Measurements from ENCODE around the gene METTL4.

Gene METTL4

DNA sequence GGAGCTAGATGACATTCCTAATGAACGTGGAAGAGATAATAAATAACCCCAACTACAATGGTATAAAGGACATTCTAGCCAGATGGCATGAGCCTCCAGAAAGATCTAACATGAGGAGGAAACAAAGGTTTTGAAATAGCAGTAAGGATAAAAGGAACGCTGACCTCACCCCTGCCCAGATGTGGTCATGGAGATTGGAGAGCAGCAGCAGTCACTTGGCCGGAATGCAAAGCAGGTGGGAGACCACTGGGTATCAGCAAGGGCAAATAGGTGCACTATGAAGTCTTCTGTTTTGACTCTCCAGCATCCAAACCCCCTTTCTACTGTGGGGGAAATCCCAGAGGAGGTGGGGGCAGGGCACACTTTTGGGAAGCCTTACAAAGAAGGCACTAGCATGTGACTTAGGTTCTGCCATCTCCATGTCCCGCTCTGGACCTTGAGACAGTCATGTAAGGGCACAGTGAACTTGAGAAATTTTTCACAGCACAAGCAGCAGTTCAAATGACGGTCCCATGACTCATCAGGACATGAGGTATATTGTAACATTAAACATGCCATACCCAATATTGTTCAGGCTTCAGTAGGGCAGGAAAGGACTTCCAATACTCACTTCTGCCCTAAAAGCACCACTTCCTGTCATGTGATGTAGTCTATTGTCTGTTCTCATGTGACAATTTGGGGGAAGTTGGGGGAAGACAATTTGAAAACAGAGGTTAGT is 55.2 kb downstream of the METTL4 start:
- DNase-seq, result no peak

DNA sequence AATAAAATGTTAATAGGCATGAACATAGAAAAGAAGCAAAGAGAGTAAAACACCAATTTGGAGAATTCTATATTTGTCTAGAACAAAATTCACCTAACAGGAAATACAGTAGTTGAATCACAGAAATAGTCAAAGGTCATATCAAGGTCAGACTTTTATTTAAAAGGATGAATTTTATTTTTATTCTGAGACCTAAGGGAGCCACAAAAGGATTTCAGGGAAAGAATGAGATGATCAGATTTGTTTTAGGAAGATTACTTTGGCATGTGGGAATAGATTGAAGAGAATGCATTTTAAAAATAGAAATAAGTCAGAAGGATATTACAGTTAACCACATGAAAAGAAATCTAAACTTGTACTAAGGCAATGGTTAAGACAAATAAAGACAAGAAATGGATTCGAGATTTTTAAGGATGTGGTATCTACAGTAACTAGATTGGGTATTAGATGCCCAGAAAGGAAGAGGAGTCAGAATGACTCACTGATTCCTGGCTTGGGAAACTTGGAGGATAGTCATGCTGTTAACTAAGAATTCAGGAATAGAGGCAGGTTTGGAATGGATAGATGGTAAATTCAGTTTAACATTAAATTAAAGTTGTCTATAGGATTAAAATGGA is 56.0 kb downstream of the METTL4 start:
- DNase-seq, result no peak

DNA sequence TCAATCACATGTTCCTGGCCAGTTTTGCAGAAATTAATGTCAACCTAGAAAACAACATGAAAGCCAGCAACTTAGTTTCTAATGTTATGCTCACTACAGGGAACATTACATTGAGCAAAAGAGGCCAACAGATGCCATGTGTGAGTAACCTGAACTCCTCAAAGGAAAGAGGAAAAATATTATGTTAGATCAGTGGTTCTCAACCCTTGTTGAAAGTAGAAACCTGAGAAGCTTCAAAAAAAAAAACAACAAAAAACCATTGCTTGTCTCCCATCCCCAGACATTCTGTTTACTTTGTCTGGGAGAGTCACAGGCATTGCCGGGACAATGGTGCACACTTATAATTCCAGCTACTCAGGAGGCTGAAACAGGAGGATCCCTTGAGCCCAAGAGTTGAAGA is 57.7 kb downstream of the METTL4 start:
- DNase-seq, result no peak

DNA sequence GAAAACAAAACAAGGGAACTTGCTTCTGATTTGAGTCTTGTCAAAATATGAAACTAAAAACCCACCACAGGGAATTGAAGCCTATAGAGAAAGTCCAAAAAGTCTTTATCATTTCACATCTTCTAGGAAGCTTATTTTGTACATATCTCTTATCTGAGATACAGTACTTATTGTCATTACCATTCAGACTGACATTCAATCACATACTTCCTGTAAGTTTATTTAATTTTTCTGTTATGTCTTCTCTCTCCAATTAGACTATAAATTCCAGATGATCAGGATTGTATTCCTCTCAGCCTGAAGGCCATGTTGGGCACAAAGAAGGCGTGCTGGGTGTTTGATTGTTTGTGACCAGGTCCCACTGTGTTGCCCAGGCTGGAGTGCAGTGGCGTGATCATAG is 59.2 kb downstream of the METTL4 start:
- no peak for DNase-seq

DNA sequence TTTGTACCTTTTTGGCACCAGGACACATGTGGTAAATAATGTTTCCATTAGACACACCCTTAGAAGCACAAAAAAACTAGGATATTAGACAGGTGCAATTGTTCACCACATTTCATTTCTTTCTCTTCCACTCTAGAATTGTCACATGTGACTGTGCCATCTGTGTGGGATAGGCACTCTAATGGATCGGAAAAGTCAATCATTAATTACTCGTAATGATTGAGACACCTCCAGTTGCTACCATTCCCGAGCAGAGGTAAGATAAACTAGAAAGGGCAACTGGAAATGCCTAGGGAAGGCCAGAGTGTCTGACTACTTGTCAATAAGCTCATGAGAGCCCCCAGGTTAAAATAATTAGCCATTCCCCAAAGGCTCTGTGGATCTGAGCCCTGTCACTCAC is 59.9 kb downstream of the METTL4 start:
- DNase-seq, result no peak

- no peak for DNase-seq
Measured at GRCh38 chr18:2510416-2510815, 60.9 kb downstream of the METTL4 start.

- DNase-seq, result no peak
Measured at GRCh38 chr18:2508678-2509077, 62.6 kb downstream of the METTL4 start.

DNA sequence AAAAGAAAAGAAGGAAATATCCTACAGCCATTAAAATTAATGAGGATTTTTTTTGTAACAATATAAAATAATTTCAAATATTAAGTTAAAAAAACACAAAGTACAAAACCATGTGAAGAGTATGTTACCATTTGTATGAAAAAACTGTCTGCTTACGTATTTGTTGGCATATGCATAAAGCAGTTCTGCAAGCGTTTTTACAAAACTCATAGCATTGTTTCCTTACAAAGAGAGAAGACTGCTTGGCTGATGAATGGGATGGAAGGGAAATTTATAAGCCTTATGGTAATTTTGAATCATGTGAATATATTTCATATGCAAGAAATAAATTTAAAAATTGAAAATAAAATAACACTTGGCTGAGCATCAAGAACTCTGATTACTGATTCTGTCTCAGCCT is 63.1 kb downstream of the METTL4 start:
- no peak for DNase-seq

DNA sequence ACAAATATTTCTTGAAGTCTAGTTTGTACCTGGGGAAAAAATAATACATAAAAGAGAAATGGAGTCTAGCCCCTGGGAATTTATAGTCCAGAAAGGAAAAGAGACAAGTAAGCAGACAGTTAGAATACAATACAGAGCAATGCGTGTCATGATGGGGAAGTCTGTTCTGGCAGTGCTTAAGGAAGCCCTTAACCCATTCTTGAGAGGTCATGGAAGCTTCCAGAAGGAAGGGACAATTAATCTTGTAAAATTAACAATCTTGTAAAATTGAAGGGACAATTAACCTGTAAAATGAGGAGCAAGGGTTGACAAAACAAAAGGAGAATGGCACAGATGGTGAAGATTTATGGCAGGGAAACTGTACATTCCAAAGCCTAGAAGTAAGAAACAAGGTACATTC is 66.7 kb downstream of the METTL4 start:
- DNase-seq, result no peak

DNA sequence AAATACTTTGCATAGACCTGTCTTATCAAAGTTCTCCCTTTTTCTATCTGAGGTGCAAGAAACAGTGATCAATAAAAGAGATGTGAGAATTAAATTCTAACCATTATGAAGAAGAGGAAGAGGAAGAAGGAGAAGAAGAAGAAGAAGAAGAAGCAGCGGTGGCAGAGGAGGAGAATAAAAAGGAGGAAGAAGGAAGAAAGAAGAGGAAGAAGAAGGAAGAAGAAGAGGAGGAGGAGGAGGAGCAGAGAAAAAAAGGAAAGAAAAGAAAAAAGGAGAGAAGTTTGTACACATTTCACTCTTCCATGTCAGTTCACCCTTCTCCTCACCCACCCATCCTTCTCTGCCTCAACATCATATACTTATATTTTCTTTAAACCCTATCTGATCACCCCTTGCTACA is 68.4 kb downstream of the METTL4 start:
- DNase-seq, result no peak

DNA sequence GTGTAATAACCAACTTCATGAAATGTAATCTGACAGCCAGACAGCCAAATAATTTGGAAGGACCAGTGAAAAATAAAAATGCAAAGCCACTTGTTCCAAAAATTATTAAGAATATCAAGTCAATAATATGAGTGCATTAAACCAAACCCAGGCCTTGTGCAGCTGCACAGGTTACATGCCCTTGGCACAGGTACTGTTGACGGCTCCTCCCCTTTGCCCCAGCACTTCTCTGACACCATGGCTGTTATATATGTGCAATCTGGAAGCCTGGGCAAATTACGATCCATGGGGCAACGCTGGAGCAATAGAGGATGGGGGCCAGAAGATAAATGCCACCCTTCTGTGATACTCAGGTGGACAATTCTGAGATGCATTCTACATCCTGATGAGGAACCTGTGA is 68.9 kb downstream of the METTL4 start:
- DNase-seq, result no peak

GRCh38 chr18:2497797-2498196 is 73.5 kb downstream of the METTL4 start:
- DNase-seq, result no peak

- no peak for DNase-seq
Measured at GRCh38 chr18:2495381-2495780, 75.9 kb downstream of the METTL4 start.

- no peak for DNase-seq
Measured at GRCh38 chr18:2494921-2495320, 76.4 kb downstream of the METTL4 start.
